Anterior cingulate cortex (tissue), 58 donors: ENCODE data around the gene GDPD1.
"Not testable (repeated sequence)": the region's sequence is repeated elsewhere in the genome, so short reads cannot be mapped to it uniquely, and the experiment has no call there.

Experiments
- DNase-seq, 58 donors: peaks; one replicate each; lab custom pipeline; 2025; lab: John Stamatoyannopoulos, UW

Gene GDPD1

DNA sequence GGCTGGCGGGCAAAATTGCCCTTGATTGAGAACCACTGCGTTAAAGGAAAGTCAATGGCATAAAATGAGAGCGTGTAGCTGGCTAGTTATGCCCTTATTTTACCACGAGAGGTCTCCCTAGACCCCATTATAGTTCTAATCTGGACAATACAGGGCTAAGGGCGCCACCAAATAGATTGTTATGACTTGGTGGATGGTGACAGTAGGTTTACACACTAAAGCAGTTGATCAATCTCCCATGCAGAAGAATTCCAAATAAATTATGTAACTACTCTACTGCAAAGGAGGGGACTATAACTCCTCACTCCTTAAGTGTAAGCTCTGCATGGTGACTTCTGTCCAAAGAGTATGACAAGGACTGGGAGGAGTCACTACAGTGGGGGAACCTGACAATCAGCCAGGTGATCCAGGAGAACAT, 90.7 kb downstream of the GDPD1 start:
- DNase-seq: peak in 31 of 58 donors; percentile 5 to 64 (median 21)

DNA sequence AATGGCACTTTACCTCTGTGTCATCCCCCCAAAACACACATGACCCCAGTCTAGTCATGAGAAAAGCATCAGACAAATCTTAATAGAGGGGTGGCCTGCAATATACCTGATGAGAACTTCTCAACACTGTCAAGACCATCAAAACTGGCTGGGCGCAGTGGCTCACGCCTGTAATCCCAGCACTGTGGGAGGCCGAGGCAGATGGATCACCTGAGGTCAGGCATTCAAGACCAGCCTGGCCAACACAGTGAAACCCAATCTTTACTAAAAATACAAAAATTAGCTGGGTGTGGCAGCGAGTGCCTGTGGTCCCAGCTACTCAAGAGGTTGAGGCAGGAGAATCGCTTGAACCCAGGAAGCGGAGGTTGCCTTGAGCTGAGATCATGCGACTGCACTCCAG, 91.2 kb downstream of the GDPD1 start:
- DNase-seq: not testable (repeated sequence)

DNA sequence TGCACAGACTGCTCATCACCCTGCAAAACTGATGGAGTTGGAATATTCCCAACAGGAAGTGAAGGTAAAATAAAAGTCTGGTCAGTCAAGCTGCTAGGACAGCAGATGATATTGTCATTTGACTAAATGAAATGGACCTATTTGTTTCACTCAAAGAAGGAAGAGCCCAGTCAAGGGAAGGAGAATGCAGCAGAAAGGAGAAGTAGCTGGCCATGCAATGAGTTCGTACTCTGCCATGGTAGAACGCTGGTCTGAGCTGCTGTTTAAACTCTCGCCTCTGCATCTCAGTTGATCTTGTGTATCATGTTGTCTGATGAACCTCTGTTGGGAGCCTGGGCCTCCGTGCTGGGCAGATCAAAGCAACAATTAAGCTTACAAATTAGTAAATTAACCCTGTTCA, 95.6 kb downstream of the GDPD1 start:
- DNase-seq: no peak
